ENCODE measurements around the gene RCBTB1.

DNA sequence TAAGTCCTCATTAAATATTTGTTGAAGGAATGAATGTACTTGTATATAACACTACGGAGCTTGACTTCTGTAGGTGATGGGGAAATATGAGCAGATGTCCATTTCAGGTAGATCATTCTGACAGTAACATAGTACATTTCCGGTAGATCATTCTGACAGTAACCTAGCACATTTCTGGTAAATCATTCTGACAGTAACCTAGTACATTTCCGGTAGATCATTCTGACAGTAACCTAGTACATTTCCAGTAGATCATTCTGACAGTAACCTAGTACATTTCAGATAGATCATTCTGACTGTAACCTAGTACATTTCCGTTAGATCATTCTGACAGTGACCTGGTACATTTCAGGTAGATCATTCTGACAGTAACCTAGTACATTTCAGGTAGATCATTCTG lies 87.2 kb downstream of the RCBTB1 start:
- TF ChIP-seq YY1 (IDR thresholded peaks at IDR 0.05; ENCODE audit: insufficient read depth, insufficient read length) (no peak), ZNF274 (IDR thresholded peaks at IDR 0.05; ENCODE audit: low read depth, low read length) (no peak)
